ENCODE data around the gene KRT85.
A peak's percentile ranks its signal among the peaks of the same experiment; 100 is the strongest.
"Not testable (repeated sequence)": the region's sequence is repeated elsewhere in the genome, so short reads cannot be mapped to it uniquely, and the experiment has no call there.

Gene KRT85

DNA sequence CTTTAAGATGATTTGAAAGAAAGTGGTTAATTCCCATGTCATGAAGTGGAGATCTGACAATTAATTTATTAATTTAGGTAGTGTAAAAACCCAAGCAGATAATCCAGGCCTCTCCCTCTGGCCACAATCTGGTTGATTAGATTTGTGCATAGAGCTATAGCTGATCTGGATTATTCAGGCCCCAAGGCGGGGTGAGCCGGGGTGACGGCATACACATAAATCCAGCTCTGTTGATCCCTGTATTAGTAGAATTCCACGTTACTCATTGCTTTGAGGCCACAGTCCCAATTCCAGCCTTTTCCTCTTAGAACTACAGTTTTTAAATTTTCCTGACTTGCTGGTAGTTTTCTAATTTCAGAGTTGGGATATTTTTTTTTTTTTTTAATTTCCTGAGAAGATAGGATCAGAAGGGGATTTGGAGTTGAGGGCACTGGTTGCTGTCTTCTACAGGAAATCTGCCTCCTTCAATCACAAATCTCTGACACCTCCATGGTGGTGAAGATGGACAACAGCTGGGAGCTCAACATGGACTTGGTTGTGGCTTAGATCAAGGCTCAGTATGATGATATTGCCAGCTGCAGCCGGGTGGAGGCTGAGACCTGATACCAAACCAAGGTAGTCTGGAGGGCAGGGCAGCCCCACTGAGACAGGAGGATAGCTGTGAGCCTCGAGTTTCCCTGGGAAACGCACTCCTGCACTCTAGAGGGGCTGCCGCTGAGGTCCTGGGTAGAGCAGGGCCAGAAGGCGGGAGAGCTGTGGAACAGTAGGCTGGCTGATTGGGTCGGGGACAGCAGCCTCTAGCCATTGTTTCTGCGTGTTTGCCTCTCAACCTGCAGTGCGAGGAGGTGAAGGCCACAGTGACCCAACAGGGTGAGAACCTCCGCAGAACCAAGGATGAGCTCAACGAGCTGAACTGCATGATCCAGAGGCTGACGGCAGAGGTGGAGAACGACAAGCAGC is 19.4 kb downstream of the KRT85 start:
- no peak for DNase-seq

GRCh38 chr12:52347016-52347415 is 20.3 kb downstream of the KRT85 start:
- DNase-seq: no peak

GRCh38 chr12:52346593-52346992 is 20.7 kb downstream of the KRT85 start:
- DNase-seq: no peak

DNA sequence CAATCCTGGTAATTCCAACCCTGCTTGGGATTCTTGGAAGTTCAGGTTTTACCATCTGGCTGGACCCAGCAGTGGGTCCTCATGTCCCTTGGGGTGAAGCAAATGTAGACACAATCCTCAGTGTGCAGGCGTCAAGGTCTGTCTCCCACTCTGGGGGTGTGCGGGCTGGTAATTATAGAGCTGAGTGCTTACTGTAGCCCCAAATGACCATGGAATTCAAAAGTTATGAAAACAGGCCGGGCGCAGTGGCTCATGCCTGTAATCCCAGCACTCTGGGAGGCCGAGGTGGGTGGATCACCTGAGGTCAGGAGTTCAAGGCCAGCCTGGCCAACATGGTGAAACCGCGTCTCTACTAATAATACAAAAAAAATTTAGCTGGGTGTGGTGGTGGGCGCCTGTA is 22.2 kb downstream of the KRT85 start:
- DNase-seq: not testable (repeated sequence)

DNA sequence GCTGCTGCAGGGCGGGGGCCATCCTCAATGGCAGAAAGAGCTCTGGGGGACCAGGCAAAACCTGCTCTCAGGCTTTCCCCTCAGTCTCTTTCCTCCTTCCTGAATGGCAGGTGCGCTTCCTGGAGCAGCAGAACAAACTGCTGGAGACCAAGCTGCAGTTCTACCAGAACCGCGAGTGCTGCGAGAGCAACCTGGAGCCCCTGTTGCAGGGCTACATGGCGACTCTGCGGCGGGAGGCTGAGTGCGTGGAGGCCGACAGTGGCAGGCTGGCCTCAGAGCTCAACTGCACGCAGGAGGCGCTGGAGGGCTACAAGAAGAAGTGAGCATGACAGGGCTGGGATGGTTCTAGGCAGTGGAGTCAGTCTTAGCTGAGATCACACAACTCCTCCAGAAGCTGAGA is 23.2 kb downstream of the KRT85 start:
- no peak for DNase-seq

DNA sequence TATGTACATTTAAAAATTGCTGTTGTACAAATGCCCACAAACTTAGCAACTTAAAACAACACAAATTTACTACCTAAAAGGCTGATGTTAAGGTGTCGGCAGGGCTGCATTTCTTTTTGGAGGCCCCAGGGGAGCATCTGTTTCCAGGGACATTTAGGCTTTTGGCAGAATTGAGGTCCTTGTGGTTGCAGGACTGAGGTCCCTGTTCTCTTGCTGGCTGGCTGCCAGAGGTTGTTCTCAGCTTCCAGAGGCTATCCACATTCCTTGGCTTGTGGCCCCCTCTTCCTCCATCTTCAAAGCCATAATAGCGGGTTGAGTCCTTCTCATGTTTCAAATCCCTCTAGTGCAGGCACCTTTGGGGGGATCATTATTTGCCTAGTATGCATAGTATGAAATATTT is 23.7 kb downstream of the KRT85 start:
- no peak for DNase-seq

DNA sequence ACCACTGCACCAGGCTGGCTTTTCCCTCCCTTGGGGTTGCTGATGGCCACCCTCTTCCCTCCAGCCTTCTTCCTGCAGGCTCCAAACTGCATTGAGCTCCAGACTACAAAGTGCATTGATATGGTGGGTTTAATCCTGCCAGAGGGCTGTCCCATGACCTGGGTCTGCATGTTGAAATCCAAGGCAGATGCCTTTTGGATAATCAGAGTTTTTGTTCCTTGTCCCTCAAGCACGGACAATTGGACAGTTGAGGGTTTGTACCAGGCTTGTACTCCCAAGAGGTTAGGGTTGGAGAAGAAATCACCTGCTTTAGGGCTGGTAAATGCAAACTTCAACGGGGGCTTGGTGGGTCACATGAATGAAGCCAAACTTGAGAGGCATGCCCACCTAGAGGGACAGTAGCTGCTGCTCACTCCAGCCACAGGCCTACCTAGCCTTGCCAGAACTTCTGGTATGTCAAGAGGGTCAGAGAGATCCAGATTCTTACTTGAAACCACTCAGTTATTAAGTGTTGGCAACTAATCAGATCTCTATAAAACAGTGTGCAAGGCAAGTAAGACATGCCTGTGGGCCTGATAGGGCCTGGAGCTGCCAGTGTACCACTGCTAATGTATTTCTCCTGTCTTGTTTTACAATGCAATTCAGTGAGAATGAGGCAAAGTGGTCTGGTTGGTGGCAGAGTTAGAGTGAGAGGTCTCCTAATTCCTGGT is 24.3 kb downstream of the KRT85 start:
- no peak for DNase-seq

- DNase-seq: no peak
These were observed 26.2 kb downstream of the KRT85 start for GRCh38 chr12:52341066-52341580.

- no peak for DNase-seq
These were observed 28.9 kb downstream of the KRT85 start for GRCh38 chr12:52338241-52338960.

GRCh38 chr12:52337054-52337453 is 30.2 kb downstream of the KRT85 start:
- no peak for DNase-seq

- no peak for DNase-seq
These were observed 30.6 kb downstream of the KRT85 start for GRCh38 chr12:52336641-52337040.

GRCh38 chr12:52335598-52336262 is 31.6 kb downstream of the KRT85 start:
- DNase-seq: no peak

- no peak for DNase-seq
These were observed 33.1 kb downstream of the KRT85 start for GRCh38 chr12:52334185-52334584.

DNA sequence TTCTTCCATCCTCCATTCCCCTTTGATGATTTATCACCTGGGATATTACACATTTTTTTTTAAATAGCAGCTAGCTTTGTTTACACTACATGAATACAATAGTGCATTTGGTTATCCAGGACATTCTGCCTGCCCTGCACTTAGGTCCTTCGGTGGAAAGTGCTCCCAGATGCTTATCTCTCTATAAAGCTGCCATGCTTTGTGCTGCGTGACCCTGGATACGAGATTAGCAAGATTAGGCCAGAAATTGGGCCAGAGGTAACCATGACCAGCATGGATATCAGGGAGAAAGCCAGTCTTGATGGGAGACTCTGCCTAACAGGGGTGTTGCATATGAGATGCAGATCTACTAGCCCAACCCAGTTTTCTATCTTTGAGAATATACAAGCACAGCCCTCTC is 34.0 kb downstream of the KRT85 start:
- DNase-seq: no peak

- no peak for DNase-seq
These were observed 34.9 kb downstream of the KRT85 start for GRCh38 chr12:52332381-52332780.

GRCh38 chr12:52331833-52332232 is 35.4 kb downstream of the KRT85 start:
- DNase-seq: no peak

GRCh38 chr12:52331039-52331438 is 36.2 kb downstream of the KRT85 start:
- DNase-seq: no peak

GRCh38 chr12:52327830-52328500 is 39.3 kb downstream of the KRT85 start:
- no peak for DNase-seq

DNA sequence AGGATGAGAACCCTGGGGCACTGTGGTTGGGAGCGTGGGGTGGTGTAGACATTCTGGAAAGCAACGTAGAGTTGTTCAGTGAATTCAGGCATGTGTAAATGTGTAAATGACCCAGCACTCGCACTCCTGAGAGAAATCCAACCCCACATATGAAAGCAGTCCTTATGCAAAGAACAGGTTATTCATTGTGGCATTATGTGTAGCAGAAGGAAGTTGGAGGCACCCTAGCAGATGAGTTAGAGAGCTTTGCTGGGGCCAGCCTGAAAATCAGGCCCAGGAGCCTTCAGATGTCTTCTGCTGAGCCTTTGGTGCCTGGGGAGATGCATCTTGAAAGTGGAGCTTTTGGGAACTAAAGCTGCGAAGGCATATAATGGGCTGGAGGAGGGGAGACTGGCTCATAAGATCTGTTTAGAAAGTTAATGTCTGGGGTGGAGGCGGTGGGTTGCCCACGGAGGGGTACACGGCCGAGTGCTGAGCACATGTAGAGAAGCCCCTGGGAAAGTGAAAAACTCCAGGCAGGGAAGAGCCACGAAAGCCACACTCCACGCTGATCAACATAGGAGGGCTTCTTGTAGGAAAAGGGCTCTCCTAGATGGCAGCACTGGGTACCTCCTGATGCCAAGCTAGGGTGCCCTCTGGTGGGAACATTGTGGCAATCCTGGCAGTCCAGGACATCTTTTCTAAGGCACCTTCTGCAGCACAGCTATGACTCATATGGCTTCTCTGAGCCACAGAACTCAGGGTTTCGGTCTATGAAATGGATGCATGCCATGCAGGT is 40.0 kb downstream of the KRT85 start:
- peak; percentile 83 for DNase-seq

DNA sequence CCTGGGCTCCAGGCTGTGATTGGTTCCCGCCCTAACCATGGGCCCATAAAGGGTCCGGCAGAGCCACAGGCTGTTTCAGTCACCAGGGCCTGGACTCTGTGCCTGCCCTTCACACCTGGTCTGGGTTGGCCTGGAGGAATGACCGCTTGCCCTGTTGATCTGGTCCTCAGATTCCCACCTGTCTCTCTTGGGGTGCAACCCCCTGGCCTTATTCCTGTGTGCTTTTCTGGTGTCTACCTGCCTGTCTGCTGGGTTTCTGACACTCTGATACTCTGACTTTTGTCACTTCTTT is 43.2 kb downstream of the KRT85 start:
- no peak for DNase-seq

GRCh38 chr12:52323416-52324152 is 43.7 kb downstream of the KRT85 start:
- DNase-seq: no peak
